Keratinocyte (primary cell): Measurements from ENCODE around the gene ITGAX.

Experiments used
- CTCF ChIP-seq, 3 experiments: IDR thresholded peaks in 1 of 3; conservative IDR thresholded peaks in 1 of 3; optimal IDR thresholded peaks in 1 of 3; 2 replicates in 2 of 3; 3 replicates in 1 of 3; pipeline versions ENCODE3 to v1.5.1; 2011; ENCODE audit warnings: low read length in 3 of 3, mild to moderate bottlenecking in 3 of 3, moderate library complexity in 2 of 3, control low read depth in 1 of 3, inconsistent platforms in 1 of 3; ENCODE audit not compliant: insufficient read depth in 2 of 3; ENCODE audit errors: extremely low read depth in 1 of 3
- EZH2 ChIP-seq: IDR thresholded peaks from one replicate; pipeline ENCODE4 v1.6.1; 2012; ENCODE audit warnings: inconsistent platforms, mild to moderate bottlenecking, low read length, moderate library complexity

GRCh38 chr16:31429314-31429713 lies 74.3 kb downstream of the ITGAX start:
- TF ChIP-seq EZH2: no peak
- no peak for TF ChIP-seq CTCF (optimal IDR thresholded peaks at IDR 0.05 in 1 of 3, IDR thresholded peaks at IDR 0.05 in 1 of 3, conservative IDR thresholded peaks at IDR 0.05 in 1 of 3; ENCODE audit: extremely low read depth in 1 of 3, insufficient read depth in 2 of 3, low read length in 3 of 3)
